DOHH2 (cell line): Measurements from ENCODE around the gene NOB1.

Experiments
- H3F3A ChIP-seq: fragments of 200-600 bp; sonication (generic), shearing (Covaris generic); 2 replicates; pipeline ENCODE4 v1.6.0; 2016; ENCODE audit warnings: antibody characterized with exemption, mild to moderate bottlenecking; ENCODE audit not compliant: control insufficient read depth, insufficient read depth
- H3K27ac ChIP-seq: fragments of 200-600 bp; sonication (generic); 2 replicates; pipeline ENCODE4 v1.5.1; 2014; ENCODE audit warnings: low read depth, mild to moderate bottlenecking, low read length, moderate library complexity
- H3K27me3 ChIP-seq: fragments of 200-600 bp; sonication (generic); 2 replicates; pipeline ENCODE4 v1.6.1; 2014; ENCODE audit warnings: mild to moderate bottlenecking, low read length, mixed read lengths; ENCODE audit not compliant: control insufficient read depth
- H3K36me3 ChIP-seq: fragments of 200-600 bp; sonication (generic); 2 replicates; pipeline ENCODE4 v1.6.1; 2014; ENCODE audit warnings: mild to moderate bottlenecking, low read length, moderate library complexity, mixed read lengths; ENCODE audit not compliant: control insufficient read depth
- H3K4me1 ChIP-seq: fragments of 200-600 bp; sonication (generic); 2 replicates; pipeline ENCODE4 v1.6.1; 2014; ENCODE audit warnings: mild to moderate bottlenecking, low read length, mixed read lengths; ENCODE audit not compliant: control insufficient read depth
- H3K4me2 ChIP-seq: fragments of 200-600 bp; sonication (generic); 2 replicates; pipeline ENCODE4 v1.6.0; 2014; ENCODE audit warnings: mild to moderate bottlenecking, low read length, moderate library complexity
- H3K4me3 ChIP-seq: fragments of 200-600 bp; sonication (generic); 2 replicates; pipeline ENCODE4 v1.5.1; 2014; ENCODE audit warnings: mild to moderate bottlenecking, low read length, mixed read lengths
- H3K79me2 ChIP-seq: fragments of 200-600 bp; sonication (generic); 2 replicates; pipeline ENCODE4 v1.6.1; 2014; ENCODE audit warnings: mild to moderate bottlenecking, low read length, mixed read lengths; ENCODE audit not compliant: control insufficient read depth
- H3K9me2 ChIP-seq: fragments of 200-600 bp; sonication (generic); replicated peaks from 2 replicates; pipeline ENCODE4 v1.6.1; 2014; ENCODE audit warnings: mild to moderate bottlenecking, low read length, mixed read lengths; ENCODE audit not compliant: control insufficient read depth
- H3K9me3 ChIP-seq: fragments of 200-600 bp; sonication (generic); 2 replicates; pipeline ENCODE4 v1.6.1; 2014; ENCODE audit warnings: antibody characterized with exemption, low read length, mixed read lengths; ENCODE audit not compliant: control insufficient read depth, insufficient read depth
- H4K20me1 ChIP-seq: fragments of 200-600 bp; sonication (generic); 2 replicates; pipeline ENCODE4 v1.6.0; 2014; ENCODE audit warnings: low read depth, mild to moderate bottlenecking, antibody characterized with exemption, low read length, moderate library complexity; ENCODE audit not compliant: control insufficient read depth, insufficient read depth
- EZH2phosphoT487 ChIP-seq: fragments of 200-600 bp; sonication (generic); IDR thresholded peaks from 2 replicates; pipeline ENCODE4 v1.6.1; 2017; ENCODE audit warnings: borderline replicate concordance, mild to moderate bottlenecking, antibody characterized with exemption, low read length, moderate library complexity, mixed read lengths
- TF ChIP-seq, protein P1 (sequence below): fragments of 200-600 bp; sonication (generic); IDR thresholded peaks from one replicate; pipeline ENCODE4 v1.5.1; 2014; ENCODE audit warnings: antibody characterized with exemption, mild to moderate bottlenecking, low read depth, low read length; ENCODE audit not compliant: poor library complexity, severe bottlenecking

The NOB1 gene

DNA sequence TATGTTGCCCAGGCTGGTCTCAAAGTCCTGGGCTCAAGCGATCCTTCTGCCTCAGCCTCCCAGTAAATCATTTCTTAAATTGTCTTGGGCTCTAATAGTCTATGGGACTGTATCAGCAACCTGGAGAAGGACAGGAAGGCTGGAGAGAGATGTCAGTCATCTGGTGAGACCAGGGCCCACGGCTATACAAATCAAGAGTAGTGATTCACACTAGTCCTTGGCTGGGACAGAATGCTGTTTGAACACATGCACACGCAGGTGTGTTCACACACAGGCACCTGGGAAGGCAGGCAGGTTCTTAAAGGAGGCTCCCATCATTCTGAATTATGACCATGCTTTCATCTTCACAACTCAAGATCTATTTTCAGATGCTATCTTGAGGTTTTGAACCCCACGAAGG lies 42.4 kb downstream of the NOB1 start:
- Histone ChIP-seq H3K4me3 (no peak overlapping the region), H3K4me2 (no peak overlapping the region), H3K36me3 (no peaks in the 10 kb centered on the region), H3K27me3 (no peaks in the 10 kb centered on the region), H3K9me3 (no peaks in the 10 kb centered on the region), H3F3A (0 out of 2 replicates have a peak, but pooled peaks cover 3% of the 10 kb centered on the region), H3K27ac (no peak overlapping the region), H3K9me2 (no peaks in the 10 kb centered on the region), H4K20me1 (no peaks in the 10 kb centered on the region), H3K79me2 (no peaks in the 10 kb centered on the region), H3K4me1 (no peaks in the 10 kb centered on the region)
- no peak for TF ChIP-seq EZH2phosphoT487
- TF ChIP-seq, protein P1, sequence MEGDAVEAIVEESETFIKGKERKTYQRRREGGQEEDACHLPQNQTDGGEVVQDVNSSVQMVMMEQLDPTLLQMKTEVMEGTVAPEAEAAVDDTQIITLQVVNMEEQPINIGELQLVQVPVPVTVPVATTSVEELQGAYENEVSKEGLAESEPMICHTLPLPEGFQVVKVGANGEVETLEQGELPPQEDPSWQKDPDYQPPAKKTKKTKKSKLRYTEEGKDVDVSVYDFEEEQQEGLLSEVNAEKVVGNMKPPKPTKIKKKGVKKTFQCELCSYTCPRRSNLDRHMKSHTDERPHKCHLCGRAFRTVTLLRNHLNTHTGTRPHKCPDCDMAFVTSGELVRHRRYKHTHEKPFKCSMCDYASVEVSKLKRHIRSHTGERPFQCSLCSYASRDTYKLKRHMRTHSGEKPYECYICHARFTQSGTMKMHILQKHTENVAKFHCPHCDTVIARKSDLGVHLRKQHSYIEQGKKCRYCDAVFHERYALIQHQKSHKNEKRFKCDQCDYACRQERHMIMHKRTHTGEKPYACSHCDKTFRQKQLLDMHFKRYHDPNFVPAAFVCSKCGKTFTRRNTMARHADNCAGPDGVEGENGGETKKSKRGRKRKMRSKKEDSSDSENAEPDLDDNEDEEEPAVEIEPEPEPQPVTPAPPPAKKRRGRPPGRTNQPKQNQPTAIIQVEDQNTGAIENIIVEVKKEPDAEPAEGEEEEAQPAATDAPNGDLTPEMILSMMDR: no peak

DNA sequence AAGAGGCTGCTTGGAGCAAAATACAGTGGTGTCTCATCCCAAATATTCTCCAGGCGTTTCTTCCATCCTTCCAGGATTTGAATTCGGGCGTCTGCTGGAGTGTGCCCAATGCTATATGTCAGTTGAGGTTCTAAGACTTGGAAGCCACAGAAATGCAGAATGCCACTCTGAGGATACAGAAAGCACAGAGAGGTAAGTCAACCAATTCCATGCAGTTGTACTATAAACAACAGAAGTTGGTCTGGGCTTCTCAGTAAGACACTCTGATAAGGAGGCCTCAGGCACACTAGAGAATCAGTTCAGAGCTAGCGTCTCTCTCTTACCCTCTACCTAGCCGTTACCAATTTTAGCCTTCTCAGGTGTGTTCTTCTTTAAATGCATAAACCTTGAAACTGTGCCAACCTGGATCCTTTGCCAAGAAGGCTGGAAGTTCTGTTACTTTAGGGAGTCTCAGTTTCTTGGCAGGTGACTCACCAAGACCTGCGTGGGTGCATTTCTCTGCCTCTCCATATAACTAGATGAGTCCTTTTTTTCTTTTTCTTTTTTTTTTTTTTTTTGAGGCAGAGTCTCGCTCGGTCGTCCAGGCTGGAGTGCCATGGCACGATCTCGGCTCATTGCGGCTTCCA lies 43.5 kb downstream of the NOB1 start:
- 0 out of 2 replicates have a peak, but pooled peaks cover 3% of the 10 kb centered on the region for H3F3A ChIP-seq
- H3K4me2 ChIP-seq: no peak overlapping the region
- no peak overlapping the region for H3K27ac ChIP-seq
- TF ChIP-seq, protein P1: no peak
- no peak for TF ChIP-seq EZH2phosphoT487
- no peaks in the 10 kb centered on the region for H3K9me2 ChIP-seq
- no peaks in the 10 kb centered on the region for H3K4me1 ChIP-seq
- no peaks in the 10 kb centered on the region for H3K36me3 ChIP-seq
- H3K9me3 ChIP-seq: no peaks in the 10 kb centered on the region
- no peak overlapping the region for H3K4me3 ChIP-seq
- H4K20me1 ChIP-seq: no peaks in the 10 kb centered on the region
- H3K27me3 ChIP-seq: no peaks in the 10 kb centered on the region
- no peaks in the 10 kb centered on the region for H3K79me2 ChIP-seq

DNA sequence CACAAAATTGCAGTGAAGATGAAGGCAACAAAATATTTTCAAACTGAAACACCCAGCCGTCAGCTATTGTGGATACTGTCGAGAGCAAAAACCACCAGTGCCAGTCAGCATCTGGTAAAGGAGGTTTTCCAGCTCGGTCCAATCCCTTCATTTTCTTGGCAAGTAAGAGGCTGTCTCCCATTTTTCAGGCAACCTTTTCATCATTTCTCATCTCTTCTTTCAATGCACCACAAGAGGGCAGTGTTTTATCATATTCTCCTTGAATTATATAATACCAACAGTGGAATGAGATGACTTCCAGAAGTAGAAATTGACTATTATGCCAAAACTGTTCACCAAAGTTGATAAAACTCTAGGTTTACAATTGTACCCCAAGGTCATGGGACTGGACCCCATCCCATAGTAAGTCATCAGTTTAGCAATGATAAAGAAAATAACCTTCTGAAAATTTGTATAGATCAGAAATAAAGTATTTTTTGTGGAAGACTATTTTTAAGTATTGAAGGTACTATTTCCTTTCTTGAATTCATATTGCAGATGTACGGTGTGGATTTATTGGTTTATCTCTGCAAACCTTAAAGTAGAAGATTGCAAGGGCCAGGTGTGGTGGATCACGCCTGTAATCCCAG lies 45.2 kb downstream of the NOB1 start:
- Histone ChIP-seq H3K79me2 (no peaks in the 10 kb centered on the region), H3K4me3 (no peak overlapping the region), H3K9me2 (no peaks in the 10 kb centered on the region), H3K4me1 (no peaks in the 10 kb centered on the region), H3K27me3 (no peaks in the 10 kb centered on the region), H3K27ac (no peak overlapping the region), H3K9me3 (no peaks in the 10 kb centered on the region), H3K4me2 (no peak overlapping the region), H3K36me3 (no peaks in the 10 kb centered on the region), H3F3A (0 out of 2 replicates have a peak, but pooled peaks cover 3% of the 10 kb centered on the region), H4K20me1 (no peaks in the 10 kb centered on the region)
- no peak for TF ChIP-seq EZH2phosphoT487
- TF ChIP-seq, protein P1: peak; percentile 81
